Thyroid gland (tissue), 4 donors: Measurements from ENCODE around the gene ATRNL1.

Experiments used
- CTCF ChIP-seq, 6 experiments: fragments of 200-600 bp in 3 of 6; fragments of 450-650 bp in 3 of 6; sonication (generic) in 3 of 6; IDR thresholded peaks; one replicate each; pipeline ENCODE4 v1.5.1; 2016 to 2019; ENCODE audit warnings: antibody characterized with exemption in 6 of 6, mild to moderate bottlenecking in 2 of 6, inconsistent platforms in 1 of 6, moderate library complexity in 1 of 6
- POLR2A ChIP-seq, 2 donors: fragments of 450-650 bp; IDR thresholded peaks; one replicate each; pipeline ENCODE4 v1.6.1; 2017; ENCODE audit warnings: antibody characterized with exemption in 2 of 2, mild to moderate bottlenecking in 2 of 2, moderate library complexity in 1 of 2

DNA sequence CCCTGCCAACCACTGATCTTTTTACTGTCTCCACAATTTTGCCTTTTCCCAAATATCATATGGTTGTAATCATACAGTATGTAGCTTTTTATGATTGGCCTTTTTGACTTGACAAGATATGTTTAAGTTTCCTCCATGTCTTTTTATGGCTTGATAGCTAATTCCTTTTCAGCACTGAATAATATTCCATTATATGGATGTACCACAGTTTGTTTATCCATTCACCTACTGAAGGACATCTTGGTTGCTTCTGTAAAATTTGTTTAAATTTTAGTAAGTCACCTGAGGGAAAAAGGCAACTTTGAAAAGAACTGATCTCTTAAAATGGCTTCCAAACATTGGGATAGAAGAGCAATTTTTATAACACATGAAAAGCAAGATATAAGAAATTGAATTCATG is 43.5 kb downstream of the ATRNL1 start:
- TF ChIP-seq CTCF (IDR thresholded peaks at IDR 0.05), result no peak
- no peak for TF ChIP-seq POLR2A (IDR thresholded peaks at IDR 0.05)
